Left cardiac atrium (tissue), 4 donors: Measurements from ENCODE around the gene WBP2NL. TPM values are rescaled to one million over a fixed set of nuclear protein-coding genes. Genes with fewer than 3 reads are reported as not detected.

ENCODE experiments used
- ATAC-seq, 2 donors: fragments of 200-7000 bp; cut with Tn5 transposase; one replicate each; pipeline ENCODE4 v1.9.1; 2020; ENCODE audit warnings: mild to moderate bottlenecking in 2 of 2, moderate library complexity in 2 of 2
- DNase-seq: peaks from one replicate; pipeline ENCODE4 v3.0.0-alpha.2; 2020
- intact Hi-C, 2 donors: fragments of 100-400 bp; cut with DNase I; formaldehyde crosslinking; loops; one replicate each; pipeline versions ENCODE4 v1.14.1 to v1.15.1; 2022 to 2023
- total RNA-seq, 2 donors: library from RNA; stranded (reverse); fragmentation: NEBNext Ultra II Directional; extraction: Animal tissue kit (Norgen Biotek cat#: 25700); gene quantifications; one replicate each; pipeline ENCODE4 v1.2.1, GENCODE V29; 2021
- donor health status: DM: no; HTN: yes; CAD: no.
- donor health status: DM: no; HTN: yes; CAD: no; lungs with severe emphysema.
- donor health status: DM: yes; HTN: yes; CAD: no.
- donor health status: Dilated cardiomyopathy.

The WBP2NL gene
- total RNA-seq, 2 donors from 2014 or later, result 0.42 to 0.50 TPM

DNA sequence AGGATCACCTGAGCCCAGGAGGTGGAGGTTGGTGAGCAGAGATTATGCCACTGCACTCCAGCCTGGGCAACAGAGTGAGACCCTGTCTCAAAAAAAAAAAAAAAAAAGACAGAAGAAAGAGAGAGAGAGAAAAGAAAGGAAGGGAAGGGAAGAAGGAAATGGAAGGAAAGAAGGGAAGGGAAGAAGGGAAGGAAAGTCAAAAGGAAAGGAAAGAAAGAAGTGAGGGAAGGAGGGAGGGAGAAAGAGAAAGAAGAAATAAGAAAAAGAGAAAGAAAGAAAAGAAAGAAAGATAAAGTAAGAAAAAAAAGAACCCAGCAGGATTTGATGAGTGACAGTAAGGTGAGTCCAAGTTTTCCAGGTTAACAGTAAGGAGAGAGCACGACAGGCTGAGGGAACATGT, 19.6 kb downstream of the WBP2NL start:
- DNase-seq (no peak), ATAC-seq (no peak)
- intact Hi-C loops, result no loop called here

GRCh38 chr22:42021571-42021970, 23.0 kb downstream of the WBP2NL start:
- DNase-seq (no peak), ATAC-seq (no peak)
- intact Hi-C loops, result no loop called here

DNA sequence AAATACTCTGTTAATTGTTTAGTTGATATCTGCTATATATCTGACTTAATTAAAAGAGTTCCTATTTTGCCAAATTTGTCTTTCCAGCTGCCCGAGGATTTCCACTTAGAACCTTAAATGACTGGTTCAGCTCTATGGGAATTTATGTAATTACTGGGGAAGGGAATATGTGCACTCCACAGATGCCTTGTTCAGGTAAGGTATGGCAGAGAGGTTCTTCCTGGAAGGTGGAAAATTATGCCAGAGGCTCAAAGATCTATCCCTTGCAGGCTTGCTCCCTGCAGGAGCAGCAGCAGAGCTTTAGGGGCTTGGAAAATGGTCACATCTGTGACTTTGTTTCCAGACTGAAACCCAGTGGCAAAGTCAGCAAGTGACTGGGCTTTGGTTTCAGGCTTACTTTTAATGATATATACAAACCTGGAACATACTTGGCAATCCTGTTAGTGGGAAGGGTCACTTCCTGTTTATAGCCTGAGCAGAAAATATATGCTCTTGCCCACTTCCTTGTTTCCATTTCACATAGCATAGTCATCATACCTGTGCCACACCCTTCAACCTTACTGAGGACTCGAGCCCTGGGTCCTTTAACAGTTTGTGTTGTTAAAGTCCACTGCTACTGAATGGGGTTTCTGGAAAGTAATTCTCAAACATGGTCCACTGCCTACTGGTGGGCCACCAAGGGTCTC, 23.7 kb downstream of the WBP2NL start:
- intact Hi-C loops, result no loop called here
- ATAC-seq, result no peak
- no peak for DNase-seq

DNA sequence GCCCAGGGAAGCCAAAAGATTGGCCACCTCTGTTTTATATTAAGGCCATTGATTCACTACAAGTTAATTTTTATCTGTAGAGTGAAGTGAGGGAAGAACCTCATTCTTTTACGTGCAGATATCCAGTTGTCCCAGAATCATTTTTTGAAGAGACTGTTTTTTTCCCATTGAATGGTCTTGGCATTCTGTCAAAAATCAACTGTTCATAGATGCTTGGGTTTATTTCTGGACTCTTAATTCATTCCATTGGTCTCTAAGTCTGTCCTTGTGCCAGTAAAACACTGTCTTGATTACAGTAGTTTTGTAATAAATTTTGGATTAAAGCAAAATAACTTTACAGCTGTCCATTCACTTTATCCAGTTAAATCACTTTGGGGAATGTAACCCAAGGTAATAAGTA, 26.8 kb downstream of the WBP2NL start:
- ATAC-seq (no peak), DNase-seq (no peak)
- intact Hi-C loops, result no loop called here

- ATAC-seq (no peak), DNase-seq (no peak)
- intact Hi-C loops, result no loop called here
Observed at GRCh38 chr22:42026705-42027104, 28.1 kb downstream of the WBP2NL start.

- intact Hi-C loops, result no loop called here
- ATAC-seq (no peak), DNase-seq (no peak)
Observed at GRCh38 chr22:42033263-42034181, 34.9 kb downstream of the WBP2NL start.

- intact Hi-C loops, result no loop called here
- no peak for ATAC-seq
- no peak for DNase-seq
Observed at GRCh38 chr22:42035256-42035655, 36.7 kb downstream of the WBP2NL start.

DNA sequence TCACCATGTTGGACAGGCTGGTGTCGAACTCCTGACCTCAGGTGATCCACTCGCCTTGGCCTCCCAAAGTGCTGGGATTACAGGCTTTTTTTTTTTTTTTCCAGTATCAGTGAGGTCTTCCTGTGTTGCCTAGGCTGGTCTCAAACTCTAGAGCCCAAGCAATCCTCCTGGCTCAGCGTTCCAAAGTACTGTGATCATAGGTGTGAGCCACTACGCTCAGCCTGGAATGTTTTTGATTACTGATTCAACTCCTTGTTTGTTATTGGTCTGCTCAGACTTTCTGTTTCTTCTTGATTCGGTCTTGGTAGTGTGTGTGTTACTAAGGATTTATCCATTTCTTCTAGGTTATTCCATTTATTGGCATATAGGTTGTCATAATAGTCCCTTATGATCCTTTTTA, 40.7 kb downstream of the WBP2NL start:
- intact Hi-C loops, result no loop called here

GRCh38 chr22:42041784-42042183, 43.2 kb downstream of the WBP2NL start:
- ATAC-seq (no peak), DNase-seq (no peak)
- intact Hi-C loops, result no loop called here

More for the DNA sequence above, 40.7 kb downstream of the WBP2NL start:
- ATAC-seq (no peak), DNase-seq (no peak)

GRCh38 chr22:42050641-42051180, 52.1 kb downstream of the WBP2NL start:
- intact Hi-C loops, result no loop called here
- DNase-seq, result no peak
- no peak for ATAC-seq

GRCh38 chr22:42052765-42053164, 54.2 kb downstream of the WBP2NL start:
- ATAC-seq (no peak), DNase-seq (no peak)
- intact Hi-C loops, result no loop called here

- ATAC-seq, result no peak
- DNase-seq, result no peak
- intact Hi-C loops, result no loop called here
Observed at GRCh38 chr22:42056757-42057511, 58.3 kb downstream of the WBP2NL start.

GRCh38 chr22:42060489-42060888, 61.9 kb downstream of the WBP2NL start:
- intact Hi-C loops, result no loop called here
- DNase-seq (no peak), ATAC-seq (no peak)

GRCh38 chr22:42061041-42061440, 62.5 kb downstream of the WBP2NL start:
- no peak for DNase-seq
- ATAC-seq, result no peak
- intact Hi-C loops, result no loop called here

DNA sequence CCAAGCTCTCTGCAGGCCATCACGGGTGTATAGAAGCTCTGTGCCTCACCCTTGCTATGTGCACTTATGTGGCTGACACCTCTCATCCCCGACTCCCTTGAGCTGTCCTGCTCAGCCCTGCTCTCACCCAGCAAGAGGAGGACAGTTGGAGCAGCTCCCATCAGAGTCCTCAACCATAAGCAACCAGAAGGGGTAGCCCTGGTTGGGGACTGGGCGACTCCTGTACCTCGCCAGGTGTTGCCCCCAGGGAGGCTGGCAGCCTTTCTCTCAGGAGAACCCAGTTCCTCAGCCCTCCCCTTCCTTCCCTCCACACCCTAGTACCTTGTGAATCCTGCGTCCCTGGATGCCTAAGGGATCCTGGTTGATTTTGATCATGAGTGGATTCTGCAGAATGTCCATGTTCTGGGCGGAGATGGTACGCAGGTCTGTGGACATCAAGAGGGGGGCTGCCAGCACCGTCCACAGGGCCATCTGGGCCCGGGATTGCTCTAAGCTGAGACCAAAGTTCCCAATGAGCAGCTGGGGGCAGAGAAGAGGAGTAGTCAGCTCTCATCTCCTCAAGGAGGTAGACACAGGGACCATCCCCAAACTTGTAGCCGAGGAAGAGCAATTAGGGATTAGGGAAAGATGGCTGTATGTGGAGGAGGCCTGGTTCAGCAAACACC, 64.0 kb downstream of the WBP2NL start:
- DNase-seq, result no peak
- intact Hi-C loops, result no loop called here
- no peak for ATAC-seq

- intact Hi-C loops, result no loop called here
- no peak for ATAC-seq
- no peak for DNase-seq
Observed at GRCh38 chr22:42064629-42065028, 66.0 kb downstream of the WBP2NL start.

DNA sequence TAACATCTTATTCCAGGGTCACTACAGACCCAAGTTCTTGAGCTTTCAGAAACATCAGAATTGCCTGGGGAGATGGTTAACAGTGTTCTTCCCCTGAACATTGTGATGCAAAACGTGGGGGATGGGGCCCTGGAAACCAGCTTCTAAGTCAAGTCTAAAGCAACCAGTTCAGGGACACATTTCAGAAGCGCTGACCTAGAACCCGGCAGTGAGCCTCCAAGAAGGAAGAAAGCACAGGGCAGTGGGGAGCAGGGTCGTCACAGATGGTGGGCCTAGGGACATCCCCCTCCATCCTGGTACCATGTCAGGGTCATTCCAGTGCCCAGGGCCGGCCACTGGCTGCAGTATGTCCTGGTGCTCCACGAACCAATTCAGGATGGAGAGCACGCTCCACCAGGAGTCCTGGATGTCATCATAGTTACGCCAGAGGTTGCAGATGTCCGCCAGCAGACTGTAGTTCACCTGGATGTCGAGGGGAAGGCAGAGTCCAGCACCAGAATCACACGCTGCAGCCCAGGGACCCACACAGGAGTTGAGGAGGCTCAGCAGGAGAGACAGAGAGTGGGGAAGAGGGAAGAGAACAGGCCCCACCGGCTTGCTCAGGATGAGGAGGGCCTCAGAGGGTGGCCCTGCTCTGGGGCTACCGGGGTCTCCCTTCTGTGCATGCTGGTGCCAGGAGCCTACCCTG, 67.0 kb downstream of the WBP2NL start:
- ATAC-seq (no peak), DNase-seq (no peak)
- intact Hi-C loops, result no loop called here

DNA sequence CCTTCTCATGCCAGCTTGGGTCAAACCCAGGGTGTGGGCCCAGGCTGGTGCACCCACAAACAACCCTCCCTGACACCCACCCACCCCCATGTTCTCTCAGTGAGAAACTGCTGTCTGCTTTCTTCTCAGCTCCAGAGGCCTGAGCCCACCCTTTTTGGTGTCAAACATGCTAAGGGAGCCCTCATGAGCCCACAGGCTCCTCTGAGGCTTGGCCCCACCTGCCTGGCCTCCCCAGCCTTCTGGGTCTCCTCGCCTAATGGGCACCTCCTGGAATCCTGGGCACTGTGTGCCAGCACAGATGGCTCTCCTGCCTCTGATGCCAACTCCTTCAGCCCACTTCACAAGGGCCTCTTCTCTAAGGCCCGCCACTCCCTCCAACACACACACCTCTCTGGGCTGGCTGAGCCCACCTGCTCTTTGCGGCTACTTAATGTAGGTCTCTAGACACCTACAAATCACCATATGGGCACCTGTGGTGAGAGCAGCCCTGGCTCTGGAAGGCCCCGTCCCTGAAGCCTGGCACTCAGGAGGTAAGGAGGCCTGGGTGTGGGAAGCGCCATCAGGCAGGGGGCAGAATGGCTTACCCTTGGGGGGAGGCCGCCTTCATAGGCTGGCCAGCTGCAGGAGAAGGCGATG, 67.7 kb downstream of the WBP2NL start:
- DNase-seq, result no peak
- intact Hi-C loops, result no loop called here
- ATAC-seq, result no peak
